NCI-H1048 (cell line): Measurements from ENCODE around the gene AMBP.

Source experiments
- DNase-seq: peaks from one replicate; lab custom pipeline; 2025; lab: John Stamatoyannopoulos, UW

The AMBP gene

GRCh38 chr9:114078021-114078780 lies at the start of gene AMBP:
Gene AMBP, minus strand, starts transcription at chr9:114078300. Its CDS starts 91 bp downstream, at chr9:114078209.
- no peak for DNase-seq

DNA sequence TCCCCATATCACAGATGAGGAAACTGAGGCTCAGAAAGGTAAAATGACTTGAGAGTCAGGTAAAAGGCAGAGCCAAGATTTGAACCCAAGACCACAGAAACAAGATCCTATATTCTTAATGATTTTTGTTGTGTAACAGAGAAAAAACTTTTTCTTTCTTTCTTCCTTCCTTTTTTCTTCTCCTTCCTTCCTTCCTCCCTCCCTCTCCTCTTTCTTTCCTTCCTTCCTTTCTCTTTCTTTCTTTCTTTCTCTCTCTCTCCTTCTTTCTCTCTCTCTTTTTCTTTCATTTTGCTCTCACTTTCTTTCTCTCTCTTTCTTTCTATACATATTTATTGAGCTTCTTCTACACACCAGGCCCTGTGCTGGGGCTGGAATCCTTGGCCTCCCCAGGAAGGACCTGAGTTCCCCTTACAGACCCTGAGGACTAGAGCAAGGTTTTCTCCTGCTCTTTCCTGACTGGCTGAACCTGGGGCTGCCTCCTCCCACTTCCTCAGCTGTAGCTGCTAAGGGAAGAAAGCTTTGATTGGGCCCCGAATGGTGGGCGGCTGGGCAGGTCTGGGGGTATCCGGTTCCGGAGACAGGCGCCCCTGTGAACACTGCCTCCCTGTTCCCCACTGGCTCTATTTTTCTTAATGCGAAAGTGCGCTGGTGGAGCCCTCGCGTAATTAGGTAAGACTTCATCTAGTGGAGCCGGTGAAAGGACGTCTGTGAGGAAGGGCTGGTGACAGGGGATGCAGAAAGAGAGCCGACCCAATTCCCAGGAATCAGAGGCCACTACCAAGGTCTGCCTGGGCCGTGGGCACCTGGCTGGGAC lies 48.4 kb upstream of the AMBP start:
- no peak for DNase-seq

- DNase-seq = no peak
Measured at GRCh38 chr9:114125476-114126013, 47.4 kb upstream of the AMBP start.

GRCh38 chr9:114124666-114125475 lies 46.8 kb upstream of the AMBP start:
- DNase-seq = no peak

- no peak for DNase-seq
Measured at GRCh38 chr9:114124138-114124537, 46.0 kb upstream of the AMBP start.

- DNase-seq = no peak
Measured at GRCh38 chr9:114123031-114123977, 45.2 kb upstream of the AMBP start.

DNA sequence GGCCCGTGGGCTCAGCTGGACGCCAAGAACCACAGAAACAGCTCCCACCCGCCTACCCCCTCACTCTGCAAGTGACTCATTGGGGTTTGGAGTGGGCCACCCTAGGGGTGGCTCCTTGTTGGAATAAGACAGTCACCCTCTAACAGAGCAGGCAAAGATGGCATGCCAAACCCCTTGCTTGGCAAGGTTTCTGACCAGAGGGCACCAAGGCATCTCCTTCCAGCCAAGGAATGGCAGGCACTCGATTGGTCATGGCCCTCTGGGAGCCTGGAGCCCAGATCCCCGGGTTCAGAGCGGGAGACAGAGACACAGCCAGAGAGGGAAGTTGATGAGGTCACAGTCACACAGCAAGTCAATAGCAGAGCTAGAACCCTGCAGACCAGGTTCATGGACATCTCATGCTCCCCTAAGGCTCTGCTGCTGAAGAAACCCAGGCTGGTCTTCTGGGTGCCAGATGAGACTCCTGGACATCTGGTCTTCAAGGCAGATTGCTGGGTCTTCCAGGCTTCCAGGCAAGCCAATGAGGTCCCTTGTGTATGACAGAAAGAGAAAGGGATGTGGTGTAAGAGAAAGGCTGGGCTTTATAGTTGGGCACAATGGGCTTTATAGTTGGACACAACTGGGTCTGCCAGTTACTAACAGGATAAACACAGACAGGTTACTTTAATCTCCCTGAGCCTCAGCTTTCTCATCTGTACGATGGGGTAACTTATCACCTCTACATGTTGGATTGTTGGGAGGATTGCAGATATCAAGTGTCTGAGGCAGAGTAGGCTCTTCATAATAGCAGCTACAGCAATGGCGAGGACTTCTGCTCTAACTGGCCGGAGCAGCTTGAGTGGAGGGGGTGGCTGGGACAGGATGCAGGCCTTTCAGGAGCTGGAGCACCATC lies 44.3 kb upstream of the AMBP start:
- no peak for DNase-seq

- no peak for DNase-seq
Measured at GRCh38 chr9:114121227-114122135, 43.4 kb upstream of the AMBP start.

- DNase-seq = no peak
Measured at GRCh38 chr9:114120192-114121014, 42.3 kb upstream of the AMBP start.

GRCh38 chr9:114119242-114120191 lies 41.4 kb upstream of the AMBP start:
- DNase-seq = no peak

DNA sequence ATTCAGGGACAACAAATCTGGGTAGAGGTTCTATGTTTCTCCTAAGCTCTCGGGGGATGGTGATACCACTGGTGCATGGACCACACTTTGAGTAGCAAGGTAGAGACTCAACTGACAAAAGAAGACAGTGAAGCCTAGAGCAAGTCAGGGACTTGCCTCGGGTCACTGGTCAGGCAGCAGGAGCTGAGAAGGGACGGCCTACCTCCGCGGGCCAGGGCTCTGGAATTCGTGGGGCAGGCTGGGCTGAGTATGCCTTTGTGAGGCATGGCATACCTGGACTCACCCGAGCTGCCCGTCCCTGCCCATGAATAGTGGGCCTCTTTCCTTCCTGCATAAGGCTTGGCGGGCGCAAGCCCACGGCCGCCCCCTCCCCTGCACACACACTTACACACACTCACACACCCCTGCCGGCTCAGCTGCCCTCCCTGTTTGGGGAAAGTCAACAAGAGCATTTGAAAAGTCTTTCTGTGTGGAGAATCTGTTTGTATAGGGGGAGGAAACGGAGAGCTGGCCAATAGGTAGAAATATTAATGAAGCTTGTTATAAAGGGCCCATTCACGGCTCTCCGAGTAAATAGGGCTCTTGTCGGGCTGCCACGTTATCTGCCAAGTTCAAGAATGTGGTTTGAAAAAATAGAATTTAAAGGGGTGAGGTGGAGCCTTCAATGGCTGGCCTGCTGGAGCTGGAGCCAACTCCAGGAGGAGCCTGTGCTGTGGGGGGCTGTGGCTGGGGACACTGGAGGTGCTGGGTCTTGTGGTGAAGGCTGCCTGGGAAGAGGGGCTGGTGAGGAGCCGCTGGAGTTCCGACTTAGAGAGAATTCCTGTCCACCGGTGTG lies 40.1 kb upstream of the AMBP start:
- DNase-seq = peak; percentile 43

- no peak for DNase-seq
Measured at GRCh38 chr9:114117614-114117995, 39.5 kb upstream of the AMBP start.

DNA sequence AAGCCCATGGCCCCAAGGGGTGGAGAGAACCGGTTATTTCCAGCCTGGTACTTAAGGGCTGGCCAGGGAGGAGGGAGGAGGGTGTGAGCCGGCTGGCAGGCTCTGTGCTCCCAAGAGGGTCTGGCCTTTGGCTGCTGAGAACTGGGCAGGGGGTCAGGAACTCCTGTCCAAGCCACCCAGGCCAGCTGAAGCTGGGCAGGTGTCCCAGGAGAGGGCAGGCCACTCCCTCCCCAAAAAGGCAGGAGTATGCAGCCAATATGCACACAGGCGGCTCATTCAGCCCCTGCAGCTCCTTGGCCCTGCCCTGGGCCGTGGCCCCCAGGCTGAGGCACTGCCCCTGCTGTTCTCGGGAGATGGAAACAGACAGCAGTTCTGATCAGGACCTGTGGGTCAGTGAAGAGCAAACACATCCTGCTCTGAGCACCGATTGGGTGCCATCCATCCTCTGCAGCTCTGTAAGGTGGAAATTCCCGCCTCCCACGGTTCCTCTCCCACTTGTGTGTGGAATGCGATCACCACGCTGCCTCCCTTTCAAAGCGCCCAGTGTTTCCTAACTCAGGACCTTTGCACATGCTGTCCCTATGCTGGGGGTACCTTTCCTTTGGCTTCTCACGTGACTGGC lies 38.1 kb upstream of the AMBP start:
- no peak for DNase-seq

DNA sequence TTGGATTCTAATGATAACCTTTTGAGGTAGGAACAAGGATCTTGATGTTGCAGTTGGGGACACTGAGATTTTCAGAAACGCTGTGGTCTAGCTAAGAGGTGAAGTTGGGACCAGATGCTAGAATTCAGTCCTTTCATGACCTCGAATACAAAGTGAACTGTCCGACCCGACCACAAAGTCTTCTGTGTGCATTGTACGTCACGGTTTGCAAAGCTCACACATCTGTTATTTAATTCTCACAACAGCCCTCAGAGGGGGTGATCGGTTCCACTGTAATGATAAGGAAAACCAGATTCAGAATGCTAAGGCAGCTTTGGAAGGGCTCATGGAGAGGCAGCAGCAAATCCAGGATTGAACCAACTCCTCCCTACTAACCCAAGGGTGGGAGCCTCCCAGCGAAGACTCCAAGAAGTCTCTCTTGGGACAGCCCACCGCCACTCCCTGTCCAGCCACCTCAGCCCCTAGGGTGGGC lies 37.6 kb upstream of the AMBP start:
- no peak for DNase-seq

- DNase-seq = no peak
Measured at GRCh38 chr9:114114364-114114763, 36.3 kb upstream of the AMBP start.
